B cell (primary cell): ENCODE measurements around the gene RAD9B.

Experiments used
- EZH2 ChIP-seq: IDR thresholded peaks from 2 replicates; pipeline ENCODE4 v1.6.1; 2012; ENCODE audit warnings: borderline replicate concordance, low read depth, mild to moderate bottlenecking, moderate library complexity, low read length; ENCODE audit not compliant: insufficient read depth, poor library complexity, severe bottlenecking
- TF ChIP-seq, protein P1 (sequence below): fragments of 200-600 bp; IDR thresholded peaks from one replicate; pipeline ENCODE4 v1.8.0; 2022; ENCODE audit warnings: antibody characterized with exemption, mild to moderate bottlenecking

DNA sequence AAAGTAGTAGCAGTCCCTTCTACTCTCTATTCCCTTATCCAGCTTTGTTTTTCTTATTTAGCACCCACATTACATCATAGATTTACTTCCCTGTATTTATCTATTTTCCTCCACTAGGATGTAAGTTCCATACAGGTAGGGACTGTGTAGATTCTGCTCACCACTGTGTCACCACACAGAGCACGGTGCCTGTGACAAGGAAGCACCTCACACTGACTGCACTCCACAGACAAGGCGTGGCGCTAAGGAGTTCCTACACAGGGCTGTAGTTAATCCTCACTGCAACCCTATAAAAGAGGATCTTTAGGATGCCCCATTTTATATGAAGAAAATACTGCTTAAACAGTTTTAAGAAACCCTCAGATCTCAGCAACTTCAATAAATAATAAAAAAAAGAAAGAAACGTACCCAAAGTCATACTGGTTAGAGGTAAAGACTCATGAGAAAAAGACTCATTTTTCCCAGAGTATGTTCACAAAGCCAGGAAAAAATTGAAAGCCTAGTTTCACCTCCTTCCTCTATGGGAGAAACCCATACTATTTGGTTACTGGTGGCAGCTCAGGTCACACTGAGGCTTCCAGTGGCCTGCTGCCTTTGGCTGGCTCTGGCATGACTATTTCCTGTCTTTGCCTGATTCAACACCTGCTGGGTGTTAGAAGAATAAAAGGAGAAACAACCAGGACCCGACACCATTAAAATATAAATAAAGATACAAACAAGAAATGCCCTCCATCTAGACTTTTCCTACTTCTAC is 36.9 kb downstream of the RAD9B start:
- TF ChIP-seq, protein P1, sequence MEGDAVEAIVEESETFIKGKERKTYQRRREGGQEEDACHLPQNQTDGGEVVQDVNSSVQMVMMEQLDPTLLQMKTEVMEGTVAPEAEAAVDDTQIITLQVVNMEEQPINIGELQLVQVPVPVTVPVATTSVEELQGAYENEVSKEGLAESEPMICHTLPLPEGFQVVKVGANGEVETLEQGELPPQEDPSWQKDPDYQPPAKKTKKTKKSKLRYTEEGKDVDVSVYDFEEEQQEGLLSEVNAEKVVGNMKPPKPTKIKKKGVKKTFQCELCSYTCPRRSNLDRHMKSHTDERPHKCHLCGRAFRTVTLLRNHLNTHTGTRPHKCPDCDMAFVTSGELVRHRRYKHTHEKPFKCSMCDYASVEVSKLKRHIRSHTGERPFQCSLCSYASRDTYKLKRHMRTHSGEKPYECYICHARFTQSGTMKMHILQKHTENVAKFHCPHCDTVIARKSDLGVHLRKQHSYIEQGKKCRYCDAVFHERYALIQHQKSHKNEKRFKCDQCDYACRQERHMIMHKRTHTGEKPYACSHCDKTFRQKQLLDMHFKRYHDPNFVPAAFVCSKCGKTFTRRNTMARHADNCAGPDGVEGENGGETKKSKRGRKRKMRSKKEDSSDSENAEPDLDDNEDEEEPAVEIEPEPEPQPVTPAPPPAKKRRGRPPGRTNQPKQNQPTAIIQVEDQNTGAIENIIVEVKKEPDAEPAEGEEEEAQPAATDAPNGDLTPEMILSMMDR: no peak
- TF ChIP-seq EZH2: no peak
